ENCODE data around the gene BBS9. TPM values are rescaled to one million over a fixed set of nuclear protein-coding genes. Genes with fewer than 3 reads are reported as not detected.

BBS9 gene
- total RNA-seq, 1 donor from 2014 or later, result 18.6 TPM

GRCh38 chr7:33459340-33459751, 330.0 kb downstream of the BBS9 start:
- CTCF ChIA-PET, result no interaction called here
- POLR2A ChIA-PET, result no interaction called here

DNA sequence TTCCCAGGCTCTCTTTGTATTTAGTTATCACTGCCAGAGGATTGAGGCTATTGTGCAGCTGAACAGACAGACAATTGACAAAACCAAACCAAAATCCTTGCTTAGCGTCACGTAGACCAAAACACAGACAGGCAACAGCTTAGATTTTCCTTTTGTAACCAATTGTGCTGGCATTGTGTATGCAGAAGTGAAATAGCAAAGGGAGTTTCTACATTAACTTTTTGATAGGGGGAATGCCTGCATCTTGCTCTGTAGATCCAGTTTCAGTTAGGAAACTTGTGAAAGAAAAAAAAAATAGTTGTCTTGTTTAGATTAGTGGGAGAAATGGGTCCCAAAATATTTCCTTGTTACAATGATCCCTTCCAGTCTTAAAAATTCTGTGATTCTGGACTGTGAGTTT, 333.8 kb downstream of the BBS9 start:
- TF ChIP-seq CTCF (IDR thresholded peaks at IDR 0.05), result no peak
- Mint-ChIP-seq H3K4me3 (no peak overlapping the region), H3K27me3 (no peaks in the 10 kb centered on the region), H3K27ac (no peak overlapping the region), H3K4me1 (no peaks in the 10 kb centered on the region), H3K36me3 (ENCODE audit: low read depth) (peaks cover 8% of the 10 kb centered on the region), H3K9me3 (peaks cover 4% of the 10 kb centered on the region)
- intact Hi-C loops (cut with micrococcal nuclease), result no loop called here
- ATAC-seq (ENCODE audit: low read depth) (no peak), DNase-seq (no peak)
- ChIA-PET POLR2A (no interaction called here), CTCF (interaction anchor here (0.6 kb wide), 1 partner anchor 15 kb away, joined by 5 read pairs; no protein-coding TSS in a partner anchor)

More at GRCh38 chr7:33459340-33459751, 330.0 kb downstream of the BBS9 start:
- Mint-ChIP-seq H3K27ac (no peak overlapping the region), H3K36me3 (ENCODE audit: low read depth) (no peaks in the 10 kb centered on the region), H3K4me1 (no peaks in the 10 kb centered on the region), H3K27me3 (no peaks in the 10 kb centered on the region), H3K4me3 (no peak overlapping the region), H3K9me3 (peaks cover 2% of the 10 kb centered on the region)
- intact Hi-C loops (cut with micrococcal nuclease), result no loop called here
- ATAC-seq (ENCODE audit: low read depth) (no peak), DNase-seq (no peak)
- TF ChIP-seq CTCF (IDR thresholded peaks at IDR 0.05), result no peak

- no peak for TF ChIP-seq CTCF (IDR thresholded peaks at IDR 0.05)
- Mint-ChIP-seq H3K4me1 (no peaks in the 10 kb centered on the region), H3K9me3 (peaks cover 12% of the 10 kb centered on the region), H3K27ac (no peak overlapping the region), H3K36me3 (ENCODE audit: low read depth) (peaks cover 13% of the 10 kb centered on the region), H3K27me3 (no peaks in the 10 kb centered on the region), H3K4me3 (no peak overlapping the region)
- ChIA-PET CTCF (no interaction called here), POLR2A (no interaction called here)
- ATAC-seq (ENCODE audit: low read depth) (no peak), DNase-seq (no peak)
- intact Hi-C loops (cut with micrococcal nuclease), result no loop called here
These were observed 336.8 kb downstream of the BBS9 start for GRCh38 chr7:33466203-33466602.

- intact Hi-C loops (cut with micrococcal nuclease), result no loop called here
- H3K4me1 Mint-ChIP-seq, result no peaks in the 10 kb centered on the region
- ATAC-seq (ENCODE audit: low read depth) (no peak), DNase-seq (no peak)
- ChIA-PET POLR2A (no interaction called here), CTCF (no interaction called here)
- no peak for TF ChIP-seq CTCF (IDR thresholded peaks at IDR 0.05)
- H3K27ac Mint-ChIP-seq, result no peak overlapping the region
- H3K27me3 Mint-ChIP-seq, result no peaks in the 10 kb centered on the region
- H3K36me3 Mint-ChIP-seq (ENCODE audit: low read depth), result peaks cover 10% of the 10 kb centered on the region
- H3K9me3 Mint-ChIP-seq, result peaks cover 12% of the 10 kb centered on the region
- H3K4me3 Mint-ChIP-seq, result no peak overlapping the region
These were observed 342.4 kb downstream of the BBS9 start for GRCh38 chr7:33471636-33472242.

GRCh38 chr7:33472348-33473025, 343.1 kb downstream of the BBS9 start:
- no peak overlapping the region for H3K27ac Mint-ChIP-seq
- no peaks in the 10 kb centered on the region for H3K27me3 Mint-ChIP-seq
- TF ChIP-seq CTCF (IDR thresholded peaks at IDR 0.05), result no peak
- intact Hi-C loops (cut with micrococcal nuclease), result no loop called here
- CTCF ChIA-PET, result no interaction called here
- H3K9me3 Mint-ChIP-seq, result peaks cover 12% of the 10 kb centered on the region
- peaks cover 10% of the 10 kb centered on the region for H3K36me3 Mint-ChIP-seq (ENCODE audit: low read depth)
- ATAC-seq (ENCODE audit: low read depth), result no peak
- H3K4me3 Mint-ChIP-seq, result no peak overlapping the region
- POLR2A ChIA-PET, result no interaction called here
- peaks cover under 1% of the 10 kb centered on the region for H3K4me1 Mint-ChIP-seq
- DNase-seq, result no peak
